ENCODE results near the gene FH.

DNA sequence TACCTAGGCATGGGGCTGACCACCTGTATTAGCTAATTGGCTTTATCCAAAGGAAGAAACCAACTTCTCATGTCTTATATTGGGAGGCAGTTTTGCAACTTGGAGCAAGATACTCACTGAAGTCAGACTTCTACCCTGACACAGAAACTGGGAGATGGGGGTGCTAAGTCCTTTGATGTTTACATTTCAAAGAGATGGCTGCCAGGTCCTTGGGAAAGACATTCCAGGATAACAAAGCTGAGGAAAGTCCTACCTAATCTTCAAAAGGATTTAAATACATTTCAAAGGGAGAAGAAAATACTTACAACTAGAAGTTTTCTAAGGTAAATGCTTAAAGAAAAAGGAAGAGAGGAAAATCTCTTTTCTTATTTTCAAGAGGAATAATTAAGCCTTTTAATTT is 62.1 kb downstream of the FH start:
- TF ChIP-seq CTCF (conservative IDR thresholded peaks at IDR 0.05; ENCODE audit: low read length) = no peak
- TF ChIP-seq EZH2phosphoT487 (IDR thresholded peaks at IDR 0.05; ENCODE audit: borderline replicate concordance, low read depth, low read length) = no peak

All from OCI-LY7 (cell line).